ENCODE results near the gene INPP5D. TPM values are rescaled to one million over a fixed set of nuclear protein-coding genes. Genes with fewer than 3 reads are reported as not detected.

The INPP5D gene
- total RNA-seq, 1 donor from 2014 or later, result 8.9 TPM

- no peak for TF ChIP-seq CTCF (IDR thresholded peaks at IDR 0.05; ENCODE audit: unreplicated experiment)
- peaks cover 8% of the 10 kb centered on the region for H3K9me3 Mint-ChIP-seq
- H3K4me1 Mint-ChIP-seq, result peaks cover 5% of the 10 kb centered on the region
- no peak overlapping the region for H3K27ac Mint-ChIP-seq
- DNase-seq (ENCODE audit: low spot score in 2 of 2, unreplicated experiment in 2 of 2), result no peak
- H3K36me3 Mint-ChIP-seq, result no peaks in the 10 kb centered on the region
- peaks cover 12% of the 10 kb centered on the region for H3K27me3 Mint-ChIP-seq (ENCODE audit: low read depth)
- no peak overlapping the region for H3K4me3 Mint-ChIP-seq
These were observed 72.0 kb downstream of the INPP5D start for GRCh38 chr2:233131936-233132720.

- DNase-seq (ENCODE audit: low spot score in 2 of 2, unreplicated experiment in 2 of 2), result no peak
- Mint-ChIP-seq H3K9me3 (peaks cover 8% of the 10 kb centered on the region), H3K4me3 (no peak overlapping the region), H3K36me3 (no peaks in the 10 kb centered on the region), H3K27me3 (ENCODE audit: low read depth) (peaks cover 12% of the 10 kb centered on the region), H3K27ac (no peak overlapping the region), H3K4me1 (peaks cover 5% of the 10 kb centered on the region)
- TF ChIP-seq CTCF (IDR thresholded peaks at IDR 0.05; ENCODE audit: unreplicated experiment), result no peak
These were observed 73.1 kb downstream of the INPP5D start for GRCh38 chr2:233133239-233133638.

- no peak for DNase-seq (ENCODE audit: low spot score in 2 of 2, unreplicated experiment in 2 of 2)
- Mint-ChIP-seq H3K27me3 (ENCODE audit: low read depth) (peaks cover 10% of the 10 kb centered on the region), H3K4me1 (peaks cover 13% of the 10 kb centered on the region), H3K36me3 (no peaks in the 10 kb centered on the region), H3K4me3 (no peak overlapping the region), H3K9me3 (peaks cover 8% of the 10 kb centered on the region), H3K27ac (no peak overlapping the region)
- no peak for TF ChIP-seq CTCF (IDR thresholded peaks at IDR 0.05; ENCODE audit: unreplicated experiment)
These were observed 75.3 kb downstream of the INPP5D start for GRCh38 chr2:233135421-233135820.

GRCh38 chr2:233137040-233137439 is 76.9 kb downstream of the INPP5D start:
- TF ChIP-seq CTCF (IDR thresholded peaks at IDR 0.05; ENCODE audit: unreplicated experiment), result no peak
- DNase-seq (ENCODE audit: low spot score in 2 of 2, unreplicated experiment in 2 of 2), result no peak
- Mint-ChIP-seq H3K9me3 (peaks cover 8% of the 10 kb centered on the region), H3K27me3 (ENCODE audit: low read depth) (peaks cover 9% of the 10 kb centered on the region), H3K4me1 (peaks cover 12% of the 10 kb centered on the region), H3K4me3 (no peak overlapping the region), H3K36me3 (no peaks in the 10 kb centered on the region), H3K27ac (no peak overlapping the region)

GRCh38 chr2:233140077-233140585 is 80.0 kb downstream of the INPP5D start:
- DNase-seq (ENCODE audit: low spot score in 2 of 2, unreplicated experiment in 2 of 2), result no peak
- TF ChIP-seq CTCF (IDR thresholded peaks at IDR 0.05; ENCODE audit: unreplicated experiment), result no peak
- H3K4me3 Mint-ChIP-seq, result peak overlapping the region; percentile 24
- no peaks in the 10 kb centered on the region for H3K36me3 Mint-ChIP-seq
- peaks cover 12% of the 10 kb centered on the region for H3K4me1 Mint-ChIP-seq
- H3K27me3 Mint-ChIP-seq (ENCODE audit: low read depth), result peaks cover 2% of the 10 kb centered on the region
- peaks cover 15% of the 10 kb centered on the region for H3K9me3 Mint-ChIP-seq
- no peak overlapping the region for H3K27ac Mint-ChIP-seq
